Inflammatory macrophage treated with lipopolysaccharide for 4 hours (primary cell): ENCODE results near the gene UBE2L5.
A peak's percentile ranks its signal among the peaks of the same experiment; 100 is the strongest.

Experiments used
- DNase-seq: peaks from one replicate; pipeline ENCODE4 v3.0.0-alpha.2; 2020

Gene UBE2L5

GRCh38 chr13:30406779-30407416 is 15.4 kb upstream of the UBE2L5 start:
- DNase-seq = no peak

GRCh38 chr13:30408319-30409101 is 13.8 kb upstream of the UBE2L5 start:
- peak; percentile 90 for DNase-seq

DNA sequence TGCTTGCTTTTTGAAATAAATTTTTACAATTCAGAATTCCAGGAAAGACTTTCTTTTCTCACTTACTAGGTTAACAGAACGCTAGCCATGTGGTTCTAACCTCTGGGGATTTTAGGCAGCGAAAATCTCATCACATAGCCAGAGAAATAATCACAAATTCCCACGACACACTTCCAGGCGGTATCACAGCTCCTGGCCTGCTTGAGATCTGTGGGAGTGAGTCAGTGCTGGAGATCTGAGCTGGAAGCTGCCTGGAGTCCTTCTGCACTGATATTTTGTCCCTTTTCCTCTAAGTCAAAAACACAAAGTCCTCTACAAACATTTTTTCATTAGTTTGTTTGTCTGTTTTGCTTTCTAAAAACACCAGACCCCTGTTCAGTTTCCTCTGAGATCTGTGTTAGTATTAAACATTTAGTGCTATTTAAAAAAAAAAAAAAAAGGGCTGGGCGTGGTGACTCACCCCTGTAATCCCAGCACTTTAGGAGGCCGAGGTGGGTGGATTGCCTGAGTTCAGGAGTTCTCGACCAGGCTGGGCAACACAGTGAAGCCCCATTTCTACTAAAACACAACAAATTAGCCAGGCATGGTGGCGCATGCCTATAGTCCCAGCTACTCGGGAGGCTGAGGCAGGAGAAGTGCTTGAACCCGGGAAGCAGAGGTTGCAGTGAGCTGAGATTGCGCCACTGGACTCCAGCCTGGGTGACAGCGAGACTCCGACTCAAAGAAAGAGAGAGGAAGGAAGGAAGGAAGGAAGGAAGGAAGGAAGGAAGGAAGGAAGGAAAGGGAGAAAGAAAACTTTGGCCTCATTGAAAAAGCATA is 12.2 kb upstream of the UBE2L5 start:
- no peak for DNase-seq

- DNase-seq = no peak
These were observed 11.6 kb upstream of the UBE2L5 start for GRCh38 chr13:30410705-30411125.

DNA sequence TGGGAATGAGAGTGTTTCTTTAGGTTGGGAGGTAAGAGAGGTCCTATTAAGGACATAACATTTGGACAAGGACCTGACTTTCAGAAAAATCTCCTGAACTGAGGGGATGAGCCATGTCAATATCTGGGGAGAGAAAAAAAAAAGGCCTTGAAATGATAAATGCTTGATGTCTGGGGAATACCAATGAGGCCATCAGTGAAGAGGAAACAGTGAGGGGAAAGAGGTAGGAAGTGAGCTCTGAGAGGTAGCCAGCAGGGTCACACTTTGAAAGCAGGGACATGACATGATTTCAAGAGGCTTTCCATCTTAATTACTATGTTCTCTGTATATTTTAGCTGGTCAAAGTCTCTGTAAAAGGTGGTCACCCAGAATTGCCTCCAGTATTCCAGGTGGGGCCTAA is 9.9 kb upstream of the UBE2L5 start:
- DNase-seq = peak; percentile 11

GRCh38 chr13:30413842-30414241 is 8.5 kb upstream of the UBE2L5 start:
- peak; percentile 30 for DNase-seq

DNA sequence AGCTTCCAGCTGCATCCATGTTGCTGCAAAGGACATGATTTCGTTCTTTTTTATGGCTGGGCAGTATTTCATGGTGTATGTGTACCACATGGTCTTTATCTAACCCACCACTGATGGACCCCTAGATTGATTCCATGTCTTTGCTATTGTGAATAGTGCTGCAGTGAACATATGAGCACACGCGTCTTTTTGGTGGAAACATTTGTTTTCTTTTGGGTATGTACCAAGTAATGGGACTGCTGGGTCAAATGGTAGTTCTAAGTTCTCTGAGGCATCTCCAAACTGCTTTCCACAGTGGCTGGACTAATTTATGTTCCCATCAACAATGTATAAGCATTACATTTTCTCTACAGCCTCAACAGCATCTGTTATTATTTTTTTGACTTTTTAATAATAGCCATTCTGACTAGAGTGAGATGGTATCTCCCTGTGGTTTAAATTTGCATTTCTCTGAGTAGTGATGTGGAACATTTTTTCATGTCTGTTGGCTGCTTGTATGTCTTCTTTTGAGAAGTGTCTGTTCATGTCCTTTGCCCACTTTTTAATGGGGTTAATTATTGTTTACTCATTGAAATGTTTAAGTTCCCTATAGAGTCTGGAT is 6.8 kb upstream of the UBE2L5 start:
- DNase-seq = no peak

- DNase-seq = no peak
These were observed 5.8 kb upstream of the UBE2L5 start for GRCh38 chr13:30416471-30416870.

GRCh38 chr13:30418075-30418716 is 4.1 kb upstream of the UBE2L5 start:
- DNase-seq = no peak

- no peak for DNase-seq
These were observed 3.4 kb upstream of the UBE2L5 start for GRCh38 chr13:30418717-30419459.

DNA sequence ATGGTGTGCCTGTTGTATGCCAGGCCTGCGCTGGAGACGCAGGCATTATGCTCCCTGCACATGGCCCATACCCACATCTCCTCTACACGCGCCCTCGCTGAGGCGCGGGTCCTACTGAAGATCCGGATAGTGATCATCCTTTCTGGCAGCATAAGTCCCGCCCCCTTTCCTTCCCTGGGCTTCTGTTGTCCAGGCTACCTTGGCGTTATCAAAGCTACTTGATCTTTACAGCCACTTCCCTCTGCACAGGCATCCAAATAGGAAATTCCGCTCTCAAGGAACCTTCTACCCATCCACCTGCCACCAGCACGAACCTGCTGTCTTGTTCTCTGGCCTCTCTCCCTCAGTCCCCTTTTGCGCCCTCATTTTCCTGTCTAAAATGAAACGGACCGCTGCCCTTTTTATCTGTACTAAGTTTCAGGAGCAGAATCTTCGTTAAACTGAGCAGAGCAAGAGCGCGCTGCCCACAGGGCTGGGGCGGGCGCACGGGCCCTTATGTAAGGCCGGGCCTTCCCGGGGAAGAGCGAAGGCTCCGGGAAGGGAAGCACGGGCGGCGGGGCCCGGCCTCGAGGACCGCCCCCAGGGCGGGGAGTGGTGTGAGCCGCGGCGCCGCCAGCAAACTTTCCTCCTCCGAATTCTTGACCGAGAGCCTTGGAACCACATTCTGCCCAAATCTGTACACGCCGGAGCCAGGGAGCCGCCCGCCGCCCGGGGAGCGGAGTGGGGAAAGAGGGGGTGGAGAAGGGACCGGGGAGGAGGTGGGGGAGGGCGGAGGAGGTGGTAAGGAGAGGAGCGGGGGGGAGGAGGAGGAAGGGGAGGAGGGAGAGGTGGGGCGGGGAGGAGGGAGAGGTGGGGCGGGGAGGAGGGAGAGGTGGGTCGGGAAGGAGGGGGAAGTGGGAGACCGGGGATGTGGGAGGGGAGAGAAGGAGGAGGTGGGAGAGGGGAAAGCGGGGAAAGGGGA is 920 bp upstream of the UBE2L5 start:
- DNase-seq = peak; percentile 86

GRCh38 chr13:30423891-30424290 is 1.6 kb downstream of the UBE2L5 start:
- DNase-seq = no peak

GRCh38 chr13:30429235-30429634 is 6.9 kb downstream of the UBE2L5 start:
- DNase-seq = no peak

DNA sequence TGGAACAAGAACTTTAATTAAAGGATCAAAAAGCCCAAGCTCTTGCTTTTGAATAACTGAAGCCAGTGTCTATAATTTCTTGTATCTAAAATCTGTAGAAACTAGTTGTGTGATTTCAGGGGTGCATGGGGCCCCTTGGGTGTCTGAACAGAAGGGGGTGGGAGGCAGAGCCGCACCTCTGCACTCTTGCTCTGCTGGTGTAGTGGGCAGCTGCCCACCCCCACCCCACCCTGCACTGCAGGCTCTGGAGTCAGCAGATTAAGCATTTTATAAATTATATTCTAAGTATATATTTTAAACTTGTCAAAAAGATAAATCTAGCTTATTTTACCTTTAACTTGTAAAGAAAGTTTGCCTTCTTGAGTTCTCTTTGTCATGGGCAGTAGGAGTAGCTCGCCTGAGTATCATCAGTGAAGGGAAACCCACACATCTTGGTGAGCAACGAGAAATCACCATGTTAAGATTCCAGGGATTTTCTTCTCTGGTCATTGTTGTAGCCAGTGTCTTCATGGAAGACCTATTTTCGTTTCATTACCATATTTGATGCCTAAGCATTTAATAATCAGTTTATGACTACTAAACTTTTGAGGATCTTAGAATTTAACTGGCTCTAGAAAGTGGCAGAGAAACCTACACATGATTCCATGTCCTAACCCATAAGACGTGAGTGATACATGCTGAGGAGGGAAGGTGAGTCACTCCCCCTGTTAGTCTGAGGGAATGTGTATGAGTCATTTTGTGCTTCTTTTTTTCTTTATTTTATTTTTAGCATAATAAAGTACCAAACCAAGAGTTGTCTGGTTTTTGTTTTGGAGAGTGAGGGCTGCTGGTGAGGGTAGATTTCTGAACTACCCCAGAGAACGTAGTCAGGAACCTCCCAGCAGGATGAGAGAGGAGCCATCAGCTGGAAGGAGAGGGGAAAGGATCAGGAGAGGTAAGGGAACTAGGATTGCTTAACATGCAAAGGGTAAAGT is 7.7 kb downstream of the UBE2L5 start:
- DNase-seq = peak; percentile 88

- DNase-seq = peak; percentile 65
These were observed 9.1 kb downstream of the UBE2L5 start for GRCh38 chr13:30431269-30431940.

GRCh38 chr13:30435911-30436451 is 13.7 kb downstream of the UBE2L5 start:
- DNase-seq = no peak

DNA sequence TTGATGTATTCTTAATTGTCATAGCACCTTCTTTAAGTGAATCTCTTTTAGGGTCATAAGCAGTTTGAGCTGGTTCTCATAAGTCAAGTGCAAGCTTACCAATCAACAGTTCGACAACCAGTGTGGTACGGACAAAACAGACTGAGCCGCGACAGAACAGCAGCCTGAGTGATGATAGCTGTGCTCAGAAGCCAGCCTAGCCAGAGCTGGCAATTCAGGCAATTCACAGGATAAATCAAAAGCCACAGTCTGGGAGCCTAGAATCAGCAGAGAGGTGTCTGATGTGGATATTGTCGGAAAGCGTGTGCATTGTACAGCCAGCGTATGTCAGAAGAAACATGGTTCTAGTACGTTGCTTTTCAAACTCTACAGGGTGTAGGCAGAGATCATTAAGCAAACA is 14.9 kb downstream of the UBE2L5 start:
- DNase-seq = no peak

GRCh38 chr13:30438286-30438685 is 16.0 kb downstream of the UBE2L5 start:
- no peak for DNase-seq
